HG03432 (cell line): ENCODE data around the gene ATP6V1F.

Experiments used
- ATAC-seq: cut with Tn5 transposase; IDR thresholded peaks from one replicate; pipeline ENCODE4 v1.9.1; 2021; ENCODE audit warnings: mild to moderate bottlenecking, moderate library complexity; ENCODE audit not compliant: unreplicated experiment

Gene ATP6V1F

GRCh38 chr7:128862571-128863432, at the start of gene ATP6V1F:
Gene ATP6V1F (plus strand): TSS chr7:128862856. CDS start chr7:128862905, 49 bp downstream.
- ATAC-seq = peak; percentile 90

GRCh38 chr7:128814499-128814898, 48.2 kb upstream of the ATP6V1F start:
- no peak for ATAC-seq

- no peak for ATAC-seq
These were observed 47.2 kb upstream of the ATP6V1F start for GRCh38 chr7:128815289-128815942.

- ATAC-seq = no peak
These were observed 44.0 kb upstream of the ATP6V1F start for GRCh38 chr7:128818694-128819093.

- ATAC-seq = no peak
These were observed 40.9 kb upstream of the ATP6V1F start for GRCh38 chr7:128821724-128822123.

GRCh38 chr7:128826512-128826911, 36.1 kb upstream of the ATP6V1F start:
- no peak for ATAC-seq

GRCh38 chr7:128826916-128827247, 35.8 kb upstream of the ATP6V1F start:
- ATAC-seq = no peak

- ATAC-seq = no peak
These were observed 35.3 kb upstream of the ATP6V1F start for GRCh38 chr7:128827248-128827958.

GRCh38 chr7:128827971-128828711, 34.5 kb upstream of the ATP6V1F start:
- no peak for ATAC-seq

GRCh38 chr7:128829391-128830166, 33.1 kb upstream of the ATP6V1F start:
- no peak for ATAC-seq

- no peak for ATAC-seq
These were observed 32.2 kb upstream of the ATP6V1F start, which contains the start of gene FLNC for GRCh38 chr7:128830231-128831177. Gene FLNC (plus strand): TSS chr7:128830406. CDS start chr7:128830638, 232 bp downstream.

GRCh38 chr7:128831178-128831993, 31.3 kb upstream of the ATP6V1F start:
- no peak for ATAC-seq

GRCh38 chr7:128831994-128832879, 30.4 kb upstream of the ATP6V1F start:
- no peak for ATAC-seq

- no peak for ATAC-seq
These were observed 29.8 kb upstream of the ATP6V1F start for GRCh38 chr7:128832880-128833147.

- no peak for ATAC-seq
These were observed 29.3 kb upstream of the ATP6V1F start for GRCh38 chr7:128833148-128833945.

GRCh38 chr7:128833946-128834325, 28.7 kb upstream of the ATP6V1F start:
- no peak for ATAC-seq
